ENCODE measurements around the gene PSD2.

DNA sequence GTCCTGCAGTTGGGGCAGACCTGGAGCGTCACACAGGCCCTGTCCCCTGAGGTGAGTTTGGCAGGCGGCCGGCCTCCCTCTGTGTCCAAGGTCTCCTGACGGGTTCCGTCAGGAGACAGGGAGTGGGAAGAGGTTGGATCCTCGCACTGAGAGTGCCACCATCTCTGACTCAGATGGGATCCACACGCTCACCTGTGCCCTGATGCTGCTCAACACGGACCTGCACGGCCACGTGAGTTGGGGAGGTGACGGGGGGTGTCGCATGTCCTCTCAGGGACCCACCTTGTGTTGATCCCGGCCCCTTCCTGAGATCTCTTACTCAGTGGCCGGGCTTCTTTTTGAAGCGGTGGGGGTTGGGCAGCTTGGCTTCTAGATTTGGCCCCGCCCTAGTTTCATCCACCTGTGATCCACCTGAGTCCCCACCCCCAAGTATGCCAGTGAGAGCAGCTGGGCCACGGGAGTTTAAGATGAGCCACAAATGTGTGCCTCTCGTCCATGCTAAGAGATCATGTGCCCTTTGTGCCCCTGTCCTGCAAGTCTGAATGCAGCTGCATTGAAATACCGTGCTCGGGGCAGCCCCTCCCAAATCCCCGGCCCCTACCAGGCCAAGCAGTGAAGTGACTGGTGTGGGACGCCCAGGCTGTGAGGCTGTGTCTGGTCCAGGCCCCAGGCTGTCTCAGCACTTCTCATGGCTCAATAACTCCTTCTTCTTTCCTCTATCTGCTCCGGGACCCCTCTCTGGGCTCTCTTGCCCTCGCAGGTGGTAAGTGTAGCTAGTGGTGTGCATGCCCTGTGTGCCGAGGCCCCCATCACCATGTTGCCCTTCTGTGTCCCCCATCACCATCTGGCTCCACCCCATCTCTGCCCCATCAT is 27.2 kb downstream of the PSD2 start:
- TF ChIP-seq, protein P1, sequence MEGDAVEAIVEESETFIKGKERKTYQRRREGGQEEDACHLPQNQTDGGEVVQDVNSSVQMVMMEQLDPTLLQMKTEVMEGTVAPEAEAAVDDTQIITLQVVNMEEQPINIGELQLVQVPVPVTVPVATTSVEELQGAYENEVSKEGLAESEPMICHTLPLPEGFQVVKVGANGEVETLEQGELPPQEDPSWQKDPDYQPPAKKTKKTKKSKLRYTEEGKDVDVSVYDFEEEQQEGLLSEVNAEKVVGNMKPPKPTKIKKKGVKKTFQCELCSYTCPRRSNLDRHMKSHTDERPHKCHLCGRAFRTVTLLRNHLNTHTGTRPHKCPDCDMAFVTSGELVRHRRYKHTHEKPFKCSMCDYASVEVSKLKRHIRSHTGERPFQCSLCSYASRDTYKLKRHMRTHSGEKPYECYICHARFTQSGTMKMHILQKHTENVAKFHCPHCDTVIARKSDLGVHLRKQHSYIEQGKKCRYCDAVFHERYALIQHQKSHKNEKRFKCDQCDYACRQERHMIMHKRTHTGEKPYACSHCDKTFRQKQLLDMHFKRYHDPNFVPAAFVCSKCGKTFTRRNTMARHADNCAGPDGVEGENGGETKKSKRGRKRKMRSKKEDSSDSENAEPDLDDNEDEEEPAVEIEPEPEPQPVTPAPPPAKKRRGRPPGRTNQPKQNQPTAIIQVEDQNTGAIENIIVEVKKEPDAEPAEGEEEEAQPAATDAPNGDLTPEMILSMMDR (IDR thresholded peaks at IDR 0.05; ENCODE audit: insufficient read depth, low read length) = no peak
- TF ChIP-seq GABPA (IDR thresholded peaks at IDR 0.05; ENCODE audit: low read depth) = no peak

Data from HL-60 (cell line).